Hepatocyte (in vitro differentiated cells): ENCODE data around the gene CLEC16A.

Experiments used
- CTCF ChIP-seq: fragments of 200-600 bp; sonication (generic); IDR thresholded peaks from 2 replicates; pipeline ENCODE4 v1.5.1; 2016; ENCODE audit warnings: antibody characterized with exemption, mild to moderate bottlenecking; ENCODE audit not compliant: poor library complexity
- EZH2phosphoT487 ChIP-seq: fragments of 200-600 bp; sonication (generic); IDR thresholded peaks from one replicate; pipeline ENCODE4 v1.6.1; 2018; ENCODE audit warnings: antibody characterized with exemption, mild to moderate bottlenecking, low read depth, moderate library complexity; ENCODE audit not compliant: unreplicated experiment, severe bottlenecking

GRCh38 chr16:11009027-11009755 is 64.8 kb downstream of the CLEC16A start:
- no peak for TF ChIP-seq CTCF
- no peak for TF ChIP-seq EZH2phosphoT487
